GM12878 (cell line): ENCODE measurements around the gene CHCHD3. TPM values are rescaled to one million over a fixed set of nuclear protein-coding genes. Genes with fewer than 3 reads are reported as not detected.

Experiments used
- ATAC-seq: fragments of 200-7000 bp; cut with Tn5 transposase; 3 replicates; pipeline ENCODE4 v1.9.1; 2020; ENCODE audit warnings: mild to moderate bottlenecking, moderate library complexity
- BruUV-seq: library from RNA; stranded (reverse); fragments of 400-500 nt; replicated peaks from 2 replicates; lab custom pipeline; 2021; lab: Mats Ljungman, UMichigan
- CTCF ChIA-PET: fragments of 300-600 bp; sonication (Branson Sonifier 250); formaldehyde crosslinking; extraction: SDS; loops from one replicate; lab custom pipeline; 2021; ENCODE audit warnings: inconsistent platforms; lab: Yijun Ruan, JAX
- POLR2A ChIA-PET: fragments of 350-600 bp; formaldehyde crosslinking; extraction: SDS; loops from one replicate; lab custom pipeline; 2021; ENCODE audit warnings: inconsistent platforms; lab: Charles Lee
- RAD21 ChIA-PET: fragments of 300-600 bp; sonication (Branson Sonifier 250); formaldehyde crosslinking; loops from one replicate; lab custom pipeline; 2023; ENCODE audit warnings: antibody characterized with exemption; ENCODE audit not compliant: unreplicated experiment; lab: Charles Lee
- SMC1A ChIA-PET: fragments of 300-600 bp; sonication (Branson Sonifier 250); formaldehyde crosslinking; loops from one replicate; lab custom pipeline; 2023; ENCODE audit not compliant: unreplicated experiment, uncharacterized antibody; lab: Charles Lee
- DNase-seq: peaks from one replicate; pipeline ENCODE4 v3.0.0-alpha.2; 2011; ENCODE audit warnings: low read depth, low spot score
- FAIRE-seq: peaks from 3 replicates; lab custom pipeline; 2011; peaks lifted over from hg19 to GRCh38; lab: Jason Lieb, UNC
- H2AFZ ChIP-seq: 2 replicates; pipeline ENCODE4 v1.6.0; 2011; ENCODE audit warnings: low read depth, low read length, control low read depth; ENCODE audit not compliant: control insufficient read depth
- H3K27ac ChIP-seq: 2 replicates; pipeline ENCODE4 v1.5.1; 2011; ENCODE audit warnings: control low read depth; ENCODE audit not compliant: control insufficient read depth, insufficient read depth
- H3K27me3 ChIP-seq, 2 experiments: replicated peaks in 1 of 2; 2 replicates each; pipeline versions ENCODE4 v1.6.0 to v1.6.1; 2011; ENCODE audit warnings: low read length in 1 of 2; ENCODE audit not compliant: control insufficient read depth in 2 of 2, insufficient read depth in 2 of 2
- H3K36me3 ChIP-seq, 2 experiments: 2 replicates each; pipeline ENCODE4 v1.5.1; 2011; ENCODE audit warnings: low read length in 1 of 2; ENCODE audit not compliant: control insufficient read depth in 2 of 2, insufficient read depth in 2 of 2
- H3K4me1 ChIP-seq: 2 replicates; pipeline ENCODE4 v1.6.1; 2011; ENCODE audit warnings: mild to moderate bottlenecking, low read length, moderate library complexity, mixed read lengths; ENCODE audit not compliant: control insufficient read depth, insufficient read depth
- H3K4me2 ChIP-seq: 2 replicates; pipeline ENCODE4 v1.6.0; 2011; ENCODE audit warnings: control low read depth; ENCODE audit not compliant: control insufficient read depth, insufficient read depth
- H3K4me3 ChIP-seq: fragments of 200-600 bp; sonication (generic); 2 replicates; pipeline ENCODE4 v1.5.1; 2016
- H3K79me2 ChIP-seq: 2 replicates; pipeline ENCODE4 v1.6.0; 2011; ENCODE audit warnings: low read length; ENCODE audit not compliant: control insufficient read depth, insufficient read depth
- H3K9ac ChIP-seq: 2 replicates; pipeline ENCODE4 v1.8.0; 2011; ENCODE audit warnings: low read length, control low read depth, mixed read lengths; ENCODE audit not compliant: control insufficient read depth, insufficient read depth
- H3K9me3 ChIP-seq: replicated peaks from 3 replicates; pipeline ENCODE4 v1.5.1; 2011; ENCODE audit warnings: mild to moderate bottlenecking, low read length; ENCODE audit not compliant: control insufficient read depth, insufficient read depth
- H4K20me1 ChIP-seq: 2 replicates; pipeline ENCODE4 v1.6.0; 2011; ENCODE audit not compliant: control insufficient read depth, insufficient read depth
- EP300 ChIP-seq, 2 experiments: fragments of 150-350 bp in 1 of 2; IDR thresholded peaks; 2 replicates each; pipeline ENCODE4 v1.6.1; 2011 to 2012; ENCODE audit warnings: low read depth in 2 of 2, low read length in 2 of 2, borderline replicate concordance in 1 of 2, improper control_type of control experiment in 1 of 2, inconsistent platforms in 1 of 2; ENCODE audit not compliant: control insufficient read depth in 1 of 2
- NR2F1 ChIP-seq: fragments of 450-650 bp; conservative IDR thresholded peaks from 2 replicates; pipeline ENCODE4 v1.6.1; 2017; ENCODE audit warnings: mild to moderate bottlenecking
- PBX3 ChIP-seq: IDR thresholded peaks from 2 replicates; pipeline ENCODE4 v1.6.1; 2011; ENCODE audit warnings: mild to moderate bottlenecking, low read depth, low read length, moderate library complexity; ENCODE audit not compliant: insufficient replicate concordance
- SPI1 ChIP-seq: IDR thresholded peaks from 2 replicates; pipeline ENCODE4 v1.6.1; 2011; ENCODE audit warnings: low read depth, mild to moderate bottlenecking, low read length, moderate library complexity, borderline replicate concordance; ENCODE audit not compliant: insufficient read depth
- USF2 ChIP-seq: IDR thresholded peaks from 2 replicates; pipeline ENCODE4 v1.6.1; 2011; ENCODE audit warnings: low read depth, low read length, improper control_type of control experiment, borderline replicate concordance
- ZBTB4 ChIP-seq: fragments of 450-650 bp; formaldehyde crosslinking; IDR thresholded peaks from 2 replicates; pipeline ENCODE4 v1.4.0; 2022; ENCODE audit warnings: mild to moderate bottlenecking, moderate library complexity
- WGBS: methylation state at CpG from one replicate; pipeline ENCODE4 v1.1.6; 2016; ENCODE audit warnings: low lambda C conversion rate; ENCODE audit not compliant: insufficient replicate concordance, insufficient coverage; ENCODE audit errors: missing lambda C conversion rate; 5-methylcytosine and 5-hydroxymethylcytosine counted together
- in situ Hi-C: fragments of 300-500 bp; cut with MboI; formaldehyde crosslinking; loops from 9 replicates; pipeline ENCODE4 v1.14.3; 2018; ENCODE audit warnings: mixed read lengths
- intact Hi-C: fragments of 100-400 bp; cut with micrococcal nuclease; formaldehyde crosslinking; loops from one replicate; pipeline ENCODE4 v1.14.2; 2022; ENCODE audit not compliant: unreplicated experiment
- polyA plus RNA-seq, 11 experiments: library from polyadenylated mRNA; depleted of rRNA in 4 of 11; unstranded in 6 of 11; stranded (reverse) in 5 of 11; fragments of >200 nt; fragmentation: Nextera tagmentation in 4 of 11; fragmentation: Illumina TruSeq in 1 of 11; extraction: Ambion mirVana in 4 of 11; extraction: Trizol in 1 of 11; gene quantifications; 1 replicate in 1 of 11; 2 replicates in 10 of 11; pipeline versions ENCODE4 v1.2.1 to v1.2.3, GENCODE V29; 2011 to 2016; ENCODE audit warnings: inconsistent platforms in 2 of 11, missing spikeins in 2 of 11, low read depth in 1 of 11
- total RNA-seq, 4 experiments: library from RNA; depleted of rRNA in 3 of 4; stranded (reverse); fragments of >200 nt in 3 of 4; fragmentation: Illumina TruSeq in 1 of 4; extraction: Trizol in 1 of 4; gene quantifications; 2 replicates each; pipeline versions ENCODE4 v1.2.1 to v1.2.3, GENCODE V29; 2013 to 2021

Gene CHCHD3
- total and polyA plus RNA-seq, 10 of the 15 experiments (the other 5 are each of a cell fraction or from before 2014, with no cell fraction given), result 38.3 to 178 (median 96.2) TPM

GRCh38 chr7:133061357-133061756 lies 20.5 kb downstream of the CHCHD3 start:
- ChIA-PET RAD21 (no interaction called here), POLR2A (no interaction called here), SMC1A (no interaction called here), CTCF (no interaction called here)
- Histone ChIP-seq H3K4me3 (no peak overlapping the region), H3K79me2 (peaks cover 29% of the 10 kb centered on the region), H3K27me3 (no peaks in the 10 kb centered on the region), H2AFZ (no peak overlapping the region), H3K9me3 (no peaks in the 10 kb centered on the region; the same call in 2 of the 3 replicates), H3K4me1 (peaks cover 10% of the 10 kb centered on the region), H3K9ac (no peak overlapping the region), H3K4me2 (no peak overlapping the region), H3K27ac (no peak overlapping the region), H4K20me1 (no peaks in the 10 kb centered on the region), H3K36me3 (peaks cover 0 to under 1% of the 10 kb centered on the region in 2 experiments; a peak in 1 of 4 replicates)
- no TSS peak for BruUV-seq
- 97% methylated on average over 2 of the region's 2 CpGs for WGBS
- in situ Hi-C loops (no loop called here), intact Hi-C loops (no loop called here)
- ATAC-seq (no peak), FAIRE-seq (no peak), DNase-seq (no peak)
- peak; percentile 1 for TF ChIP-seq PBX3
- no peak for TF ChIP-seq USF2

- ATAC-seq, result peak; percentile 35
- BruUV-seq, result no TSS peak
- peak overlapping the region; percentile 51; the same call in 1 of the 2 replicates for H3K27ac ChIP-seq
- CTCF ChIA-PET, result interaction anchor here (1.7 kb wide), 1 partner anchor 11 kb away, joined by 4 read pairs; no protein-coding TSS in a partner anchor
- H3K4me3 ChIP-seq, result peak overlapping the region; percentile 29; the same call in 1 of the 2 replicates
- no peaks in the 10 kb centered on the region; a peak in 1 of 4 replicates for H3K36me3 ChIP-seq
- WGBS, result 74% methylated on average over 6 of the region's 6 CpGs
- TF ChIP-seq NR2F1, result no peak
- no peak for TF ChIP-seq ZBTB4 (CRISPR knock-in tag)
- no peak for TF ChIP-seq EP300 (IDR thresholded peaks at IDR 0.05; ENCODE audit: borderline replicate concordance in 1 of 2, control insufficient read depth in 1 of 2, low read depth in 2 of 2, low read length in 2 of 2)
- peak; percentile 72; the same call in 1 of the 2 replicates for TF ChIP-seq SPI1
- RAD21 ChIA-PET, result no interaction called here
- no peak for DNase-seq
- H3K4me1 ChIP-seq, result peaks cover 10% of the 10 kb centered on the region
- peaks cover 32% of the 10 kb centered on the region for H3K79me2 ChIP-seq
- H3K9ac ChIP-seq, result no peak overlapping the region
- POLR2A ChIA-PET, result interaction anchor here (0.6 kb wide), 1 partner anchor 9 kb away, joined by 3 read pairs; no protein-coding TSS in a partner anchor
- no peaks in the 10 kb centered on the region for H3K9me3 ChIP-seq
- H3K4me2 ChIP-seq, result no peak overlapping the region
- in situ Hi-C loops (no loop called here), intact Hi-C loops (no loop called here)
- no peak for FAIRE-seq
- no peaks in the 10 kb centered on the region for H4K20me1 ChIP-seq
- H2AFZ ChIP-seq, result no peak overlapping the region
- SMC1A ChIA-PET, result interaction anchor here (0.9 kb wide), 1 partner anchor 17 kb away, joined by 4 read pairs; no protein-coding TSS in a partner anchor
- no peaks in the 10 kb centered on the region for H3K27me3 ChIP-seq
Measured at GRCh38 chr7:133060004-133060403, 21.9 kb downstream of the CHCHD3 start.
